ENCODE measurements around the gene LAT.
A peak's percentile ranks its signal among the peaks of the same experiment; 100 is the strongest.
"Not testable (repeated sequence)": the region's sequence is repeated elsewhere in the genome, so short reads cannot be mapped to it uniquely, and the experiment has no call there.

LAT gene, protein sequence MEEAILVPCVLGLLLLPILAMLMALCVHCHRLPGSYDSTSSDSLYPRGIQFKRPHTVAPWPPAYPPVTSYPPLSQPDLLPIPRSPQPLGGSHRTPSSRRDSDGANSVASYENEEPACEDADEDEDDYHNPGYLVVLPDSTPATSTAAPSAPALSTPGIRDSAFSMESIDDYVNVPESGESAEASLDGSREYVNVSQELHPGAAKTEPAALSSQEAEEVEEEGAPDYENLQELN

GRCh38 chr16:28984619-28985135, at the start of gene LAT:
TSS of gene LAT (plus strand) at chr16:28985052. CDS start at chr16:28985418, 366 bp downstream.
- no peak for DNase-seq

GRCh38 chr16:28935346-28935745, 49.5 kb upstream of the LAT start:
- no peak for DNase-seq

- peak; percentile 80 for DNase-seq
These were observed 48.7 kb upstream of the LAT start for GRCh38 chr16:28935924-28936783.

- DNase-seq: no peak
These were observed 48.1 kb upstream of the LAT start for GRCh38 chr16:28936784-28937155.

- no peak for DNase-seq
These were observed 47.5 kb upstream of the LAT start for GRCh38 chr16:28937222-28937876.

GRCh38 chr16:28938721-28939120, 46.1 kb upstream of the LAT start:
- DNase-seq: no peak

DNA sequence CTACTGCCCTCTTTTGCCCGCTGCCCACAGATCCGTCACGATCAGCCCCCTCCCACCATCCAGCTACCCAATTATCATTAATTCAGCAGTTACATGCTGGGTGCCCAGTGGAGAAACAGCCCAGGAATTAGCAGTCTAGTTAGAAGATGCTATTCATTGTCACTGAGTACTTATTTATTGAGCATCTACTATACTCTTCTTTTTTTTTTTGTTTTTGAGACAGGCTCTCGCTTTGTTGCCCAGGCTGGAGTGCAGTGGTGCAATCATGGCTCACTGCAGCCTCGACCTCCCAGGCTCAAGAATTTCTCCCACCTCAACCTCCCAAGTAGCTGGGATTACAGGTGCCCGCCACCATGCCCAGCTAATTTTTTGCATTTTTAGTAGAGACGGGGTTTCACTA, 45.0 kb upstream of the LAT start:
- not testable (repeated sequence) for DNase-seq

- DNase-seq: no peak
These were observed 41.6 kb upstream of the LAT start for GRCh38 chr16:28943281-28943680.

DNA sequence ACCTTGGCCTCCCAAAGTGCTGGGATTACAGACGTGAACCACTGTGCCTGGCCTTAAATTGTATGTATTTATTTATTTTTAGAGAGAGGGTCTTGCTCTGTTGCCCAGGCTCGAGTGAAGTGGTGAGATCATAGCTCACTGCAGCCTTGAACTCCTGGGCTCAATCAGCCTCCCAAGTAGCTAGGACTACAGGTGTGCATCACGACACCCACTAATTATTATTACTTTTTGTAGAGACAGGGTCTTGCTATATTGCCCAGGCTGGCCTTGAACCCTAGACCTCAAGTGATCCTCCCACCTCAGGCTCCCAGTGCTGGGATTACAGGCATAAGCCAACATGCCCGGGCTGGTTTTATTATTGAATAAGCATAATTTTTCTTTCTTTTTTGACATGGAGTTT, 38.2 kb upstream of the LAT start:
- no peak for DNase-seq

GRCh38 chr16:28950648-28951409, 34.0 kb upstream of the LAT start, which contains the start of gene NFATC2IP:
TSS of gene NFATC2IP (plus strand) at chr16:28950937. CDS start at chr16:28951012, 75 bp downstream.
- peak; percentile 100 for DNase-seq

- no peak for DNase-seq
These were observed 33.4 kb upstream of the LAT start for GRCh38 chr16:28951410-28951943.

GRCh38 chr16:28958216-28958615, 26.6 kb upstream of the LAT start:
- no peak for DNase-seq

GRCh38 chr16:28958836-28959235, 26.0 kb upstream of the LAT start:
- no peak for DNase-seq

DNA sequence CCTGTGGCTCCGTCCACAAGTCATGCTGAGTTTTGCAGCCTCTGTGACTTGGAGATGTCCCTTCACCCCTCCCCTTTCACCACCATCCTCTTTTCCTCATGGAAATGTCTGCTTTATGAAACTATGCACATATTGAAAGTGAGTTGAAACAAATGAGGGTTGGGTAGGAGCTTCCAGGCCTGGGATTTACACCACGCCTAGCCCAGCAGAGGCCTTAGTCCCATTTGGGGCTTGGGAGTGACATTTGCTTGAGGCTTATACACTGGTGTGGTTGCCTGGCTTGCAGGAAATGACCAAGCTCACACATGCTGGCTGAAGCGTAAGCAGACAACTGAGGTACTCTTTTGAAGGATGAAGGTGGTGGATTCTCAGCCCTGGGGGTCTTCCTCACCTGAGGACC, 20.8 kb upstream of the LAT start:
- no peak for DNase-seq

GRCh38 chr16:28964496-28964895, 20.4 kb upstream of the LAT start:
- DNase-seq: no peak

DNA sequence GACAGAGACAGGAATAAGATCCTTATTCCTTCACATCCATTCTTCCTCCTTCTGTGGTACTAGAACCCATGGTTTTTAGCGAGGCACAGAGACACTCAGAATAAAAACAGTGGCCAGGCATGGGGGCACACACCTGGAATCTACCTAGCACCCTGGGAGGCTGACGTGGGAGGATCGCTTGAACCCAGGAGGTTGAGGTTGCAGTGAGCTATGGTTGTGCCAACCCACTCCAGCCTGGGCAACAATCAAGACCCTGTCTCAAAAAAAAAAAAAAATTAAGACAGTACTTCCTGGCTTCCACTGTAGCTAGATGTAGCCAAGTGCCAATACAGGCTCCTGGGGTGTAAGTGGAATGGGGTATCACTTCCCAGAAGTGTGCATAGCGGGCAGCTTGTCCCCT, 17.7 kb upstream of the LAT start:
- DNase-seq: no peak

DNA sequence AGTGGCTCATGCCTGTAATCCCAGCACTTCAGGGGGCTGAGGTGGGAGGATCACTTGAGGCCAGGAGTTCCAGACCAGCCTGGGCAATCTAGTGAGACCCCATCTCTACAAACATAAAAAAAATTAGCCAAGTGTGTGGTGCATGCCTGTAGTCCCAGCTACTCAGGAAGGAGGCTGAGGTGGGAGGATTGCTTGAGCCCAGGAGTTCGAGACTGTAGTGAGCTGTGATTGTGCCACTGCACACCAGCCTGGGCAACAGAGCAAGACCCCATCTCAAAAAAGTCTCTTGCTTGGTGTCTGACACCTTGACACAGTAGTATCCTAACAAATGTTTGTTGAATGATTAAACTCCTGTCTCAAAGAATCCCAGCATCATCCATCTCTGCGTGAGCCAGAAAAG, 15.2 kb upstream of the LAT start:
- DNase-seq: not testable (repeated sequence)

GRCh38 chr16:28974007-28974436, 10.8 kb upstream of the LAT start:
- peak; percentile 74 for DNase-seq

GRCh38 chr16:28974437-28975157, 10.3 kb upstream of the LAT start, which contains the start of gene SPNS1:
TSS of gene SPNS1 (plus strand) at chr16:28974778. CDS start at chr16:28975152, 374 bp downstream.
- DNase-seq: peak; percentile 97

DNA sequence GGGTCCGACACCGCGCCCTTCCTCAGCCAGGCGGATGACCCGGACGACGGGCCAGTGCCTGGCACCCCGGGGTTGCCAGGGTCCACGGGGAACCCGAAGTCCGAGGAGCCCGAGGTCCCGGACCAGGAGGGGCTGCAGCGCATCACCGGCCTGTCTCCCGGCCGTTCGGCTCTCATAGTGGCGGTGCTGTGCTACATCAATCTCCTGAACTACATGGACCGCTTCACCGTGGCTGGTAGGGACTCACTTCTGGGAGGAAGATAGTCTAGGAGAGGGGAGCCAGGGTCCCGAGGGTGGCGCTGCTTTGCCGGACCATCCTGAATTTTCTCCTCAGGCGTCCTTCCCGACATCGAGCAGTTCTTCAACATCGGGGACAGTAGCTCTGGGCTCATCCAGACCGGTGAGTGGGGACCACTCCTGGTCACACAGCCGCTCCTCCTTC, 9.7 kb upstream of the LAT start:
- DNase-seq: no peak

Data from fibroblast of skin of right biceps (primary cell).